OCI-LY7 (cell line): ENCODE data around the gene GAS6. TPM values are rescaled to one million over a fixed set of nuclear protein-coding genes. Genes with fewer than 3 reads are reported as not detected.

ENCODE experiments used
- BruUV-seq: library from RNA; stranded (reverse); fragments of 400-500 nt; replicated peaks from 2 replicates; lab custom pipeline; 2021; lab: Mats Ljungman, UMichigan
- CTCF ChIA-PET: fragments of 300-600 bp; sonication (Branson Sonifier 250); formaldehyde crosslinking; loops from one replicate; lab custom pipeline; 2022; ENCODE audit warnings: antibody characterized with exemption; ENCODE audit not compliant: unreplicated experiment; lab: Charles Lee
- POLR2A ChIA-PET: fragments of 300-600 bp; sonication (Branson Sonifier 250); formaldehyde crosslinking; loops from one replicate; lab custom pipeline; 2022; ENCODE audit warnings: antibody characterized with exemption; lab: Charles Lee
- DNase-seq: peaks from one replicate; pipeline ENCODE4 v3.0.0-alpha.2; 2015; ENCODE audit warnings: low spot score
- H2AFZ ChIP-seq: fragments of 200-600 bp; sonication (generic), shearing (Covaris generic); 2 replicates; pipeline ENCODE4 v1.6.1; 2014; ENCODE audit warnings: mild to moderate bottlenecking, antibody characterized with exemption, low read length, moderate library complexity
- H3K27ac ChIP-seq: fragments of 200-600 bp; sonication (generic); 2 replicates; pipeline ENCODE4 v1.5.1; 2014; ENCODE audit warnings: mixed run types, low read depth, mild to moderate bottlenecking, moderate library complexity, low read length, inconsistent platforms; ENCODE audit not compliant: poor library complexity, severe bottlenecking
- H3K36me3 ChIP-seq: fragments of 200-600 bp; sonication (generic); 2 replicates; pipeline ENCODE4 v1.6.1; 2014; ENCODE audit warnings: mild to moderate bottlenecking, antibody characterized with exemption, low read length, moderate library complexity, mixed read lengths; ENCODE audit not compliant: insufficient read depth
- H3K4me1 ChIP-seq: fragments of 200-600 bp; sonication (generic); 2 replicates; pipeline ENCODE4 v1.5.1; 2014; ENCODE audit warnings: mild to moderate bottlenecking, low read length; ENCODE audit not compliant: insufficient read depth, poor library complexity, severe bottlenecking
- H3K4me2 ChIP-seq: fragments of 200-600 bp; sonication (generic); 2 replicates; pipeline ENCODE4 v1.6.1; 2014; ENCODE audit warnings: mild to moderate bottlenecking, low read length
- H3K4me3 ChIP-seq: fragments of 200-600 bp; sonication (generic); 2 replicates; pipeline ENCODE4 v1.5.1; 2014; ENCODE audit warnings: mild to moderate bottlenecking, low read depth, low read length; ENCODE audit not compliant: poor library complexity, severe bottlenecking
- H3K79me2 ChIP-seq: fragments of 200-600 bp; sonication (generic); 2 replicates; pipeline ENCODE4 v1.6.1; 2016; ENCODE audit warnings: low read depth, mild to moderate bottlenecking, low read length, moderate library complexity, mixed read lengths; ENCODE audit not compliant: insufficient read depth
- H3K9me2 ChIP-seq: fragments of 200-600 bp; sonication (generic); 2 replicates; pipeline ENCODE4 v1.6.1; 2016; ENCODE audit warnings: mild to moderate bottlenecking, low read length, mixed read lengths; ENCODE audit not compliant: insufficient read depth
- H3K9me3 ChIP-seq: fragments of 200-600 bp; sonication (generic); 2 replicates; pipeline ENCODE4 v1.6.1; 2014; ENCODE audit warnings: mild to moderate bottlenecking, mixed run types, low read length, mixed read lengths
- H4K20me1 ChIP-seq: fragments of 200-600 bp; sonication (generic); 2 replicates; pipeline ENCODE4 v1.6.1; 2014; ENCODE audit warnings: mild to moderate bottlenecking, antibody characterized with exemption, low read length, moderate library complexity, mixed read lengths; ENCODE audit not compliant: insufficient read depth
- CTCF ChIP-seq: fragments of 200-600 bp; sonication (generic); conservative IDR thresholded peaks from 2 replicates; pipeline ENCODE4 v1.5.1; 2014; ENCODE audit warnings: mild to moderate bottlenecking, antibody characterized with exemption, low read length, moderate library complexity, mixed read lengths
- EZH2phosphoT487 ChIP-seq: fragments of 200-600 bp; sonication (generic); IDR thresholded peaks from 2 replicates; pipeline ENCODE4 v1.6.1; 2018; ENCODE audit warnings: low read depth, borderline replicate concordance, mild to moderate bottlenecking, mixed run types, antibody characterized with exemption, low read length, moderate library complexity, mixed read lengths
- intact Hi-C: fragments of 100-400 bp; cut with micrococcal nuclease; formaldehyde crosslinking; loops from one replicate; pipeline ENCODE4 v1.10.0; 2022; ENCODE audit not compliant: unreplicated experiment
- total RNA-seq, 2 experiments: library from RNA; depleted of rRNA in 1 of 2; stranded (reverse); fragments of >200 nt in 1 of 2; shearing (Covaris generic) in 1 of 2; gene quantifications; 2 replicates each; pipeline ENCODE4 v1.2.3, GENCODE V29; 2014 to 2022

The GAS6 gene
- total RNA-seq, 2 experiments from 2014 or later: not detected

DNA sequence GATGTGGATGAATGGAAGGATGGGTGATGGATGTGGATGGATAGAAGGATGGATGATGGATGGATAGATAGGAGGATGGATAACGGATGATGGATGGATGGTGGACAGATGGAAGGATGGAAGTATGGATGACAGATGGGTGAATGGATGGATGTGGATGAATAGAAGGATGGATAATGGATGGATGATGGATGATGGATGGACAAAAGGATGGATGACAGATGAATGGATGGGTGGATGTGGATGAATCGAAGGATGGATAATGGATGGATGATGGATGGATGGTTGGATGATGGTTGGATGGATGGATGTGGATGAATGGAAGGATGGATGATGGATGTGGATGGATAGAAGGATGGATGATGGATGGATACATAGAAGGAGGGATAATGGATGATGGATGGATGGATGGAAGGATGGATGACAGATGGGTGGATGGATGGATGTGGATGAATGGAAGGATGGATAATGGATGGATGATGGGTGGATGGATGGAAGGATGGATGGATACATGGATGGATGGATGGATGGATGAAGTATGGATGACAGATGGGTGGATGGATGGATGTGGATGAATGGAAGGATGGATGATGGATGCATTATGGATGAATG, 65.6 kb downstream of the GAS6 start:
- Histone ChIP-seq H3K9me3 (no peaks in the 10 kb centered on the region), H4K20me1 (no peaks in the 10 kb centered on the region), H3K4me1 (no peaks in the 10 kb centered on the region), H3K36me3 (no peaks in the 10 kb centered on the region), H3K27ac (no peak overlapping the region), H3K9me2 (no peaks in the 10 kb centered on the region), H3K79me2 (no peaks in the 10 kb centered on the region), H3K4me2 (no peak overlapping the region), H3K4me3 (no peak overlapping the region), H2AFZ (no peak overlapping the region)
- POLR2A ChIA-PET: no interaction called here
- DNase-seq: no peak
- CTCF ChIA-PET: no interaction called here
- no peak for TF ChIP-seq EZH2phosphoT487
- no peak for TF ChIP-seq CTCF
- intact Hi-C loops: no loop called here
- BruUV-seq: no TSS peak

- POLR2A ChIA-PET: no interaction called here
- TF ChIP-seq EZH2phosphoT487 (no peak), CTCF (no peak)
- H4K20me1 ChIP-seq: no peaks in the 10 kb centered on the region
- H3K9me2 ChIP-seq: no peaks in the 10 kb centered on the region
- H3K4me2 ChIP-seq: no peak overlapping the region
- CTCF ChIA-PET: no interaction called here
- H3K27ac ChIP-seq: no peak overlapping the region
- no TSS peak for BruUV-seq
- H3K36me3 ChIP-seq: no peaks in the 10 kb centered on the region
- no peaks in the 10 kb centered on the region for H3K9me3 ChIP-seq
- H3K79me2 ChIP-seq: no peaks in the 10 kb centered on the region
- H2AFZ ChIP-seq: no peak overlapping the region
- no peak overlapping the region for H3K4me3 ChIP-seq
- intact Hi-C loops: no loop called here
- no peak for DNase-seq
- H3K4me1 ChIP-seq: no peaks in the 10 kb centered on the region
Measured at GRCh38 chr13:113796964-113797676, 66.8 kb downstream of the GAS6 start.
